ENCODE data around the gene PNPLA3.

PNPLA3 gene

GRCh38 chr22:43883012-43883661 lies 40.5 kb upstream of the PNPLA3 start:
- 54% methylated on average over 14 of the region's 14 CpGs for WGBS
- H3K36me3 ChIP-seq (ENCODE audit: insufficient read depth, low read length): no peaks in the 10 kb centered on the region
- no peaks in the 10 kb centered on the region for H3K27me3 ChIP-seq (ENCODE audit: insufficient read depth, low read length)
- no peaks in the 10 kb centered on the region for H3K9me3 ChIP-seq (ENCODE audit: insufficient read depth, low read depth, low read length)
- no peak overlapping the region for H3K9ac ChIP-seq (ENCODE audit: low read depth, low read length)
- no peak overlapping the region for H3K4me3 ChIP-seq (ENCODE audit: low read length)
- H3K27ac ChIP-seq (ENCODE audit: low read depth, low read length): no peak overlapping the region
- no peaks in the 10 kb centered on the region for H3K4me1 ChIP-seq (ENCODE audit: insufficient read depth, low read length)

DNA sequence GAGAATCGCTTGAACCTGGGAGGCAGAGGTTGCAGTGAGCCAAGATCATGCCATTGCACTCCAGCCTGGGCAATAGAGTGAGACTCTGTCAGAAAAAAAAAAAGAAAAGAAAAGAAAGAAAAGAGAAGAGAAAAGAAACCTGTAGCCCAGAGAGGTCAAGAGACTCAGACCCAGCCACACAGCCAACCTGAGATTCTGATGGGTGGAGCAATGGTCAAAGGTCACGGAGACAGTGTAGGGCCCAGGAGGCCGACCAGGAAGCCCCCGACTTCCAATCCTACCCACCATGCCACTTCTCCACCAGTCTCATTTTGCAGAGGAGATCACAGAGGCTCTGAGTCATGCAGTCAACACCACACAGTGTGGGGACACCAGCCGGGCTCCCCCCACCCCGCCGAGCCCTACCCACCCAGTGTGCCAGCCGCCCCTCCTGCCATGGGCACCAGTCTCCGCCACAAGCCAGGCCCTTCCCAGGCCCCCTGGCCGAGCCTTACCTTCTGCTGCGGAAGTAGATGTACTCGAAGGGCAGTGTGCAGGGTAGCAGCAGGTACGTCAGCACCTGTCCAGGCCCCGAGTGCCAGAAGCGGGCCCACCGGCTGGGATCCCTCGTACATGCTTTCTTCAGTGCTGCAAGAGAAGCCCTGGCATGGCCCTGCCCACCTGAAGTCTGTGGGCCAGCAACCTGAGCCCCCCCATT lies 39.7 kb upstream of the PNPLA3 start:
- H3K27ac ChIP-seq (ENCODE audit: low read depth, low read length): no peak overlapping the region
- 93% methylated on average over 17 of the region's 17 CpGs for WGBS
- H3K27me3 ChIP-seq (ENCODE audit: insufficient read depth, low read length): no peaks in the 10 kb centered on the region
- H3K4me1 ChIP-seq (ENCODE audit: insufficient read depth, low read length): no peaks in the 10 kb centered on the region
- H3K36me3 ChIP-seq (ENCODE audit: insufficient read depth, low read length): no peaks in the 10 kb centered on the region
- H3K4me3 ChIP-seq (ENCODE audit: low read length): no peak overlapping the region
- no peak overlapping the region for H3K9ac ChIP-seq (ENCODE audit: low read depth, low read length)
- H3K9me3 ChIP-seq (ENCODE audit: insufficient read depth, low read depth, low read length): no peaks in the 10 kb centered on the region

DNA sequence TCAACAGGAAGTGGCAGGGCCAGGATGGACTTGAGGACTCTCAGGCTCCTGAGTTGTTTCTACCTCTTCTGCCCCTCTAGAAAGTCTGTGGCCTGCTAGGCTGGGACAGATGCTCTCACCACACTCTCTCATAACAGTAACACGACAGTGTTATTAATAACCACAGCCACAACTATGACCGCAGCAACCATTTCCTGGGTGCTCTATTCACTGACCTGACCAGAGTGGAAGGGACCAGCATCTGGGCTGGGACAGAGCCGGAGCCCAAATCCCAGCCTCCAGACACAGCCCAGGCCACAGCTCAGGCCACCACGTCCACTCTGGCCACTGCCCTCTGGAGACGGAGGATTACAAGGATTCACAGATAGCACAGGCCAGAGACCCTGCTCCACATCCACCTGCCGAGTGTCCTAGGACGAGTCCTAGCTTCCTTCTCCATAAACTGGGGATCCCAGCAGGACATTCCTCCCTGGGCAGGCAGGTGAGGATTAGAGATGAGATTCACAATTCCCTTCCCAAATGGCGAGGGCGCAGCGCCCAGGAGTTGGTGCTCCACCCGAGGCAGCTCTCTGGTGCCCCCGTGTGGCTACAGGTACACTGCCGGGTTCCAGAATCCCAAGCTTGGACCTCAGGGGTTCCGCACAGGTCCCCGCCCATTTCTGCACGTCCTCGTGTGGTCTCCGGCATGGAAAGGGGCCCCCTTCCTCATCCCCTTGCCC lies 38.8 kb upstream of the PNPLA3 start:
- WGBS: 45% methylated on average over 18 of the region's 18 CpGs
- H3K27ac ChIP-seq (ENCODE audit: low read depth, low read length): no peak overlapping the region
- no peak overlapping the region for H3K4me3 ChIP-seq (ENCODE audit: low read length)
- H3K4me1 ChIP-seq (ENCODE audit: insufficient read depth, low read length): no peaks in the 10 kb centered on the region
- no peak overlapping the region for H3K9ac ChIP-seq (ENCODE audit: low read depth, low read length)
- H3K36me3 ChIP-seq (ENCODE audit: insufficient read depth, low read length): no peaks in the 10 kb centered on the region
- H3K9me3 ChIP-seq (ENCODE audit: insufficient read depth, low read depth, low read length): no peaks in the 10 kb centered on the region
- peaks cover 2% of the 10 kb centered on the region; the same call in 1 of the 2 replicates for H3K27me3 ChIP-seq (ENCODE audit: insufficient read depth, low read length)

GRCh38 chr22:43885319-43885671 lies 38.3 kb upstream of the PNPLA3 start:
- H3K27me3 ChIP-seq (ENCODE audit: insufficient read depth, low read length): peaks cover 7% of the 10 kb centered on the region; the same call in 1 of the 2 replicates
- no peak overlapping the region for H3K27ac ChIP-seq (ENCODE audit: low read depth, low read length)
- WGBS: 76% methylated on average over 7 of the region's 7 CpGs
- no peaks in the 10 kb centered on the region for H3K36me3 ChIP-seq (ENCODE audit: insufficient read depth, low read length)
- H3K4me1 ChIP-seq (ENCODE audit: insufficient read depth, low read length): no peaks in the 10 kb centered on the region
- no peak overlapping the region for H3K9ac ChIP-seq (ENCODE audit: low read depth, low read length)
- no peak overlapping the region for H3K4me3 ChIP-seq (ENCODE audit: low read length)
- H3K9me3 ChIP-seq (ENCODE audit: insufficient read depth, low read depth, low read length): no peaks in the 10 kb centered on the region

DNA sequence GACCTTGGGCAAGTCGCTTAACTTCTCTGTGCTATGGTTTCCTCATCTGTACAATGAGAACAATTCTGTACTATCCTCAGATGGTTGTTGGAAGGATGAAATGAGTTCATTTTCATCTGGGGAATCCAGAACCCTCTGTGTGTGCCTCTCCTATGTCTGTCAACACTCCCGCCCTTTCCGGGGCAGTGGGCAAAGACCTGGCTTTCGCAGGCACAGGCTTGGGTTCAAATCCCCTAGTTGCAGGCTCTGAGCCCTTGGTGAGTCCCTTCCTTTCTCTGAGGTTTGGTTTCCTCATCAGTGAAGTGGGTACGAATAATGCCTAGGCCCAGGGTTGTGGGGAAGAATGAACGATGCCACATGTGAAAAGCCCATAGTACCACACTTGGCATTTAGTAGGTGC lies 37.8 kb upstream of the PNPLA3 start:
- Histone ChIP-seq H3K36me3 (ENCODE audit: insufficient read depth, low read length) (no peaks in the 10 kb centered on the region), H3K4me3 (ENCODE audit: low read length) (no peak overlapping the region), H3K9ac (ENCODE audit: low read depth, low read length) (no peak overlapping the region), H3K27me3 (ENCODE audit: insufficient read depth, low read length) (peaks cover 12% of the 10 kb centered on the region), H3K27ac (ENCODE audit: low read depth, low read length) (no peak overlapping the region), H3K9me3 (ENCODE audit: insufficient read depth, low read depth, low read length) (no peaks in the 10 kb centered on the region), H3K4me1 (ENCODE audit: insufficient read depth, low read length) (no peaks in the 10 kb centered on the region)
- WGBS: 93% methylated on average over 6 of the region's 6 CpGs

DNA sequence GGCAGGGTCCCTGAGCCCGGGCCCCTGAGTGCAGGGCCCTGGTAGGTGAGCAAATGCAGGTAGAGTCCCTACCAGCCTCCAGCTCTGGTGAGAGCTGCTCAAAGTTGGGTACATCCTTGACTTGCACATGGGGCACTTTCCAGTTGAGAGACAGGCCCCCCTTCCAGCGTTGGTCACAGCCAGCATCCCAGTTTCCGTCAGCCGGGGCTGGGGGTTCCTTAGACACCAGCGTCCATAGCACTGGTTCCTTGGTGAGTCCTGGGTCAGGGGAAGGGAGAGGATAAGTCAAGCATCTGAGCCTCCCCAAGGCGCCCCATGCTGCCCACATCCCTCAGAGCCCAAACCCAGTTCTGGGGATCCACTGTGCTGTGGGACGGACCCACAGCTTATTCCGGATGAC lies 37.4 kb upstream of the PNPLA3 start:
- H3K4me3 ChIP-seq (ENCODE audit: low read length): no peak overlapping the region
- H3K36me3 ChIP-seq (ENCODE audit: insufficient read depth, low read length): no peaks in the 10 kb centered on the region
- no peak overlapping the region for H3K27ac ChIP-seq (ENCODE audit: low read depth, low read length)
- H3K4me1 ChIP-seq (ENCODE audit: insufficient read depth, low read length): no peaks in the 10 kb centered on the region
- no peaks in the 10 kb centered on the region for H3K9me3 ChIP-seq (ENCODE audit: insufficient read depth, low read depth, low read length)
- no peak overlapping the region for H3K9ac ChIP-seq (ENCODE audit: low read depth, low read length)
- WGBS: 76% methylated on average over 8 of the region's 8 CpGs
- H3K27me3 ChIP-seq (ENCODE audit: insufficient read depth, low read length): peaks cover 16% of the 10 kb centered on the region

DNA sequence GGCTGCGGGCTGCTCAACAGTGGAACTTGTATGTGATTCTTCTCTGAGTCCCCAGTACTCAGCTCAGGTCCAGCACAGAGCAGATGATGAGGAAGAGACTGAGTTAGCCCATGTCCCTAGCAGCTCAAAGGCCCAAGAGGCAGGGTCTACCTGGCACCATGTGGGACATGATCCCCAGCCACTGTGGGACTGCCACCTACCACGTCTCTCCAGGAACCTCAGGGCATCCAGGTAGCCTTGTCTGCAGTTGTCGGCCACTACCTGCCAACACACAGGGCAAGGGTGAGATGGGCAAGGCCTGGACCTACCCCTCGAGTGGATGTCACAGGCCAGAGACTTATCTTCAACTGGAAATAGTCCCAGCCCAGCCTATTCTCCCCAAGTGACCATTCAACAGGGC lies 36.2 kb upstream of the PNPLA3 start:
- Histone ChIP-seq H3K36me3 (ENCODE audit: insufficient read depth, low read length) (no peaks in the 10 kb centered on the region), H3K9ac (ENCODE audit: low read depth, low read length) (no peak overlapping the region), H3K9me3 (ENCODE audit: insufficient read depth, low read depth, low read length) (no peaks in the 10 kb centered on the region), H3K27me3 (ENCODE audit: insufficient read depth, low read length) (peaks cover 28% of the 10 kb centered on the region), H3K27ac (ENCODE audit: low read depth, low read length) (no peak overlapping the region), H3K4me1 (ENCODE audit: insufficient read depth, low read length) (no peaks in the 10 kb centered on the region), H3K4me3 (ENCODE audit: low read length) (no peak overlapping the region)
- 90% methylated on average over 4 of the region's 4 CpGs for whole genome bisulfite sequencing

GRCh38 chr22:43888740-43889139 lies 34.9 kb upstream of the PNPLA3 start:
- H3K4me1 ChIP-seq (ENCODE audit: insufficient read depth, low read length): no peaks in the 10 kb centered on the region
- no peaks in the 10 kb centered on the region for H3K36me3 ChIP-seq (ENCODE audit: insufficient read depth, low read length)
- no peak overlapping the region for H3K9ac ChIP-seq (ENCODE audit: low read depth, low read length)
- no peak overlapping the region for H3K4me3 ChIP-seq (ENCODE audit: low read length)
- peaks cover 38% of the 10 kb centered on the region for H3K27me3 ChIP-seq (ENCODE audit: insufficient read depth, low read length)
- H3K9me3 ChIP-seq (ENCODE audit: insufficient read depth, low read depth, low read length): no peaks in the 10 kb centered on the region
- no peak overlapping the region for H3K27ac ChIP-seq (ENCODE audit: low read depth, low read length)
- 92% methylated on average over 3 of the region's 4 CpGs for WGBS

DNA sequence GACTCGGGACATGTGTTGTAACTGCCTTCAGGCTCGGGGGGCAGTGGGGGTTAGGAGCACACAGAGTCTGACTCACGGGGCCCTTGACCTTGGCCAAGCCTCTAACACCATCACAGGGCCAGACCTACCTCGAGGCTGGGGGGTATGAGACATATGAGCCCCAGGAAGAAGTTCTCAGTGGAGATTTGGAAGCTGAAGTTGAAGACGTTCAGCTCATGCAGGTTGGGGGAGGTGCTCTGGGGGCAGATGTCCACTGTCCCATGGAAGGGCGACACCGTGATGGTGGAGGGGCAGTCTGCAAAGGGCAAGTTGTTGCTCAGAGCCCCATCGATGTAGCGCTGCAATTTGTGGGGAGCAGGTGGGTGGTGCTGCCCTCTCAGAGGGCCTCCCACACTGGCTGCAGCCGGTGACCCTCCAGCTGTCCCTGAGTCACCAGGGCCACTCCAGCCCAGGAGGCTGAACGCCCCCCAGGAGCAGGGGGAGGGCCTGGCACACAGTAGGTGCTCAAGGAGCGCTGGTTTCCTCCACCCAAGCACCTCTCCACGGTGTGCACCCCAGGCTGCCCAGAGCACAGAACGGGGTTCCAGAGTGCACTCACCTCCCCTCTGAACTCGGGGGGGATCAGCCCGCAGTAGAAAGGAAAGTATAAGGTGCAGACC lies 34.3 kb upstream of the PNPLA3 start:
- Histone ChIP-seq H3K9ac (ENCODE audit: low read depth, low read length) (no peak overlapping the region), H3K27me3 (ENCODE audit: insufficient read depth, low read length) (peaks cover 43% of the 10 kb centered on the region), H3K9me3 (ENCODE audit: insufficient read depth, low read depth, low read length) (no peaks in the 10 kb centered on the region), H3K36me3 (ENCODE audit: insufficient read depth, low read length) (no peaks in the 10 kb centered on the region), H3K27ac (ENCODE audit: low read depth, low read length) (no peak overlapping the region), H3K4me3 (ENCODE audit: low read length) (no peak overlapping the region), H3K4me1 (ENCODE audit: insufficient read depth, low read length) (no peaks in the 10 kb centered on the region)
- 92% methylated on average over 16 of the region's 16 CpGs for WGBS

- no peaks in the 10 kb centered on the region for H3K36me3 ChIP-seq (ENCODE audit: insufficient read depth, low read length)
Observed at GRCh38 chr22:43889860-43890253, 33.7 kb upstream of the PNPLA3 start.

DNA sequence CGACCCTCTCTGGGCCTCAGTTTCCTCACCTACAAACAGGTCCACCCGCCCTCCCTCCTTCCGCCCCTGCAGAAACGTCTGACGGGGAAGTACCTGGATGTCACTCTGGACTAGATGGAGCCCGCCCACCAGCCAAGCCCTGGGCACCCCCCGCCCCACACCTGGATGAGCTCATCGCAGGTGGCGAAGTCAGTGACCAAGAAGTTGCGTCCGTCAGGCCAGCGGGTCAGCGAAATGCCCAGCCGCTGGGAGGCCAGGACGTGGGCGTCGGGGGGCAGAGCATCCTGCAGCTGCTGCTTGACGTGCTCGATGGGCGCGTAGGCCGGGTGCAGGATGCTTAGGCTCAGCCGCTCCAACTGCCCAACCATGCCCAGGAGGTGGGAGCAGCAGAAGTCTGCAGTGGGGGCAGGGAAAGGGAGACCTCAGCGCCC lies 32.7 kb upstream of the PNPLA3 start:
- Histone ChIP-seq H3K4me1 (ENCODE audit: insufficient read depth, low read length) (no peaks in the 10 kb centered on the region), H3K27ac (ENCODE audit: low read depth, low read length) (no peak overlapping the region), H3K9me3 (ENCODE audit: insufficient read depth, low read depth, low read length) (no peaks in the 10 kb centered on the region), H3K27me3 (ENCODE audit: insufficient read depth, low read length) (peaks cover 43% of the 10 kb centered on the region), H3K36me3 (ENCODE audit: insufficient read depth, low read length) (no peaks in the 10 kb centered on the region), H3K4me3 (ENCODE audit: low read length) (peak overlapping the region; percentile 62), H3K9ac (ENCODE audit: low read depth, low read length) (peak overlapping the region; percentile 54; the same call in 1 of the 2 replicates)
- WGBS: 33% methylated on average over 24 of the region's 24 CpGs

More at GRCh38 chr22:43889860-43890253, 33.7 kb upstream of the PNPLA3 start:
- peaks cover 43% of the 10 kb centered on the region for H3K27me3 ChIP-seq (ENCODE audit: insufficient read depth, low read length)
- WGBS: 72% methylated on average over 4 of the region's 4 CpGs
- no peak overlapping the region for H3K27ac ChIP-seq (ENCODE audit: low read depth, low read length)
- H3K4me3 ChIP-seq (ENCODE audit: low read length): no peak overlapping the region
- no peak overlapping the region for H3K9ac ChIP-seq (ENCODE audit: low read depth, low read length)
- no peaks in the 10 kb centered on the region for H3K4me1 ChIP-seq (ENCODE audit: insufficient read depth, low read length)
- H3K9me3 ChIP-seq (ENCODE audit: insufficient read depth, low read depth, low read length): no peaks in the 10 kb centered on the region
